HG02763 (cell line): ENCODE measurements around the gene SLFN12.
"Not testable (repeated sequence)": the region's sequence is repeated elsewhere in the genome, so short reads cannot be mapped to it uniquely, and the experiment has no call there.

ENCODE experiments used
- ATAC-seq: cut with Tn5 transposase; IDR thresholded peaks from one replicate; pipeline ENCODE4 v1.9.1; 2021; ENCODE audit warnings: mild to moderate bottlenecking, moderate library complexity; ENCODE audit not compliant: unreplicated experiment

The SLFN12 gene

DNA sequence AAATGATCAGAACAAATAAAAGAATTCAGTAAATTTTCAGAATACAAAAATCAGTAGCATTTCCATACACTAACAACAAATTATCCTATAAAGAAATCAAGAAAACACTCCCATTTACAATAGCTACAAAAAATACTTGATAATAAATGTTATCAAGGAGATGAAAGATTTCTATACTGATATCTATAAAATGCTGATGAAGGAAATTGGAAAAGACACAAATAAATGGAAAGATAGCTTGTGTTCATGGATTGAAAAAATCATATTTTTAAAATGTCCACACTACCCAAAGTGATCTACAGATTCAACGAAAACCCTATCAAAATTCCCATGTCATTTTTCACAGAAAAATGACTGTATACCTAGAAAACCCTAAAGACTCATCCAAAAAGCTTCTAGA lies 18.1 kb downstream of the SLFN12 start:
- ATAC-seq: no peak

DNA sequence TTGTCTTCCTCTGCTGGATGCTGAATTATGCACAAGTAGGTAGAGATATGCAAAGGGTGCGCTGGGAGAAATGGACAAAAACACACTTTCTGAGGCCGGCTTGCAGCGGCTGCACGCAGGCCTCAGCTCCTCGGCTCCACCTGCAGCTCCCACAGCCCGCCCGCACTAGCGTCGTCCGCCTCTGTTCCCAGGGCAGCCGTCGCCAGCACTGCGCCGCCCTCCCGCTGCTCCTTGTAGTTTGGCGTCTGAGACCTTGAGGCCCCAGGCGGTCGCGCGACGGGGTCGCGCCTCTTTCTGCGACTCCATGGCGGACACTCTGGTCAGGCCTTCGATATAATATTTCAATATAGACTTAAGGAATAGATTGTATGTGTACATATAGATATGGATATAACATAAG lies 24.8 kb downstream of the SLFN12 start:
- no peak for ATAC-seq

DNA sequence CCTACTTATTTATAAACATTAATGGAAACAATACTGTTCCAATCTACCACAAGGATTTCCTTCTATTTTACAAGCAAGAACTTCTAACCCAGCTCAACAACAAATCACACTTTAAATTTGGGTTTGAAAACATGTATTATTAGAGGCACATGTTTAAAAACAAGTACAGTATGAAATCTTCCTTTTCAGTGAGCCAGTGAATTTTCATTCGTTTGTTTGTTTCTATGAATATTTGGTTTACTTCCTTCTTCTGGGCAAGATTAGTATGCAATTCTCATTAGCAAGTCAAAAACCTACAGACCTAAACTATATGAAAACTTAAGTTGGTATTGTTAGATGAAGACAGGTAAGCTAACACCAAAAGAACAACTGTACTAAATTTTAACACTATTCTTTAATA lies 25.7 kb downstream of the SLFN12 start:
- no peak for ATAC-seq

DNA sequence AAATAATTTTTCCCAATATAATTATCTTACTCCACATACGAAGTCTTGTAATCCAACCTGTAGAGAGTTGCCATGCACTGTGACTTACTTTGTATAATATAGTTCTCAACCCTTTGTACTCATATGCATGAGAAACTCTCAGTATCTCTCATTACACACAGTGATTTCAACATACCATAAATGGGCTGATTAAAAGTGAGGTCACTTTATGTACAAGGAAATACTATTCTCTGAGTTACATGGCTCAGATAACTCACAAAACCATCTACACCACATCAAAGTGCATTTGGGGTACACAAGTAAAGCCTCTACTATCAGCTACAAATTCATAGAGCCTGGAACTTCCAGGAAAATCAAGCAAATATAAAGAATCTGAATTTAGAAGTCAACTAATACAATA lies 27.9 kb downstream of the SLFN12 start:
- no peak for ATAC-seq

DNA sequence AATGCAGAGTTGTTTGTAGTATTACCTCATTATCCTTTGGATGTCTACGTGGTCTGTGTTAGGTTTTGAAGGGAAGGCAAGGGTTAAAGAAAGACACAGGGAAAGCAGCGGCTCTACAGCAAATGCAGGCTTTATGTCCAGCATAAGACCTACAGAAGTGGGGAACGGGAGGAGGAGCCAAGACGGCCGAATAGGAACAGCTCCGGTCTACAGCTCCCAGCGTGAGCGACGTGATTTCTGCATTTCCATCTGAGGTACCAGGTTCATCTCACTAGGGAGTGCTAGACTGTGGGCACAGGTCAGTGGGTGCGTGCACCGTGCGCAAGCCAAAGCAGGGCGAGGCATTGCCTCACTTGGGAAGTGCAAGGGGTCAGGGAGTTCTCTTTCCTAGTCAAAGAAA lies 38.5 kb downstream of the SLFN12 start:
- ATAC-seq: not testable (repeated sequence)

DNA sequence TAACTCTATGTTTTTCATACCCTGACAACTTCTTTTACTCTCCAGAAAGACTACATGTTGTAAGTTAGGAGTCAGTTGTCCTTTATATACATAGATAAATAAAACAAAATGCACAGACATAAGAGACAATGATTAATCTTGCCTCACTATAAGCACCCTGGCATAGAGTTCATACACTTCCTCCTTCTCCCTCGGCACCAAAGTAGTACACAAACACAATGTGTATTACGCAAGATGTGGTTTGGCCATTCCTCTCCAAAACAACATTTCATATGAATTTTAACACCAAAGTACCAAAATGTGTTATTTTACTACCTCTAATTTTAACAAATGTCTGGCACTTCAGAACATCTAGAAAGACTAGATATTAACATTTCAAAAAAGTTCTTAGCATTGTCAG lies 41.6 kb downstream of the SLFN12 start:
- ATAC-seq: no peak

DNA sequence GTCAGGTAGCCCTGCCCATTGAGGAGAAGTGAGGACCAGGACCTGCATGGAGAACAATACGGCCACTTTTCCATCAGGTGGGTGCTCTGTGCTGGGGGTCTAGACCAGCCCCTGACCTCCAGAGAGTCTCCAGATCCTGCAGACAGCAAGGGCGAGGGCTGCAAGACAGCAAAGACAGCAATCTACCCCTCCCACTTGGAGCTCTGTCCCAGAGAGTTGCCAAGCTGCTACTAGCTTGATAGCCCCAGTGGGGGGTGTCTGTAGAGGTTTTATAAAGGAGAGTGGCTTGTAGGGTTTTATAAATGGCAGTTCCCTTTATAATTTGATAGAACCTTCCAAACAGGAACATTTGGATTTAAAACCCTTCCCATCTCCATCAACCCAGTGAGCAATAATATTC lies 42.1 kb downstream of the SLFN12 start:
- no peak for ATAC-seq

DNA sequence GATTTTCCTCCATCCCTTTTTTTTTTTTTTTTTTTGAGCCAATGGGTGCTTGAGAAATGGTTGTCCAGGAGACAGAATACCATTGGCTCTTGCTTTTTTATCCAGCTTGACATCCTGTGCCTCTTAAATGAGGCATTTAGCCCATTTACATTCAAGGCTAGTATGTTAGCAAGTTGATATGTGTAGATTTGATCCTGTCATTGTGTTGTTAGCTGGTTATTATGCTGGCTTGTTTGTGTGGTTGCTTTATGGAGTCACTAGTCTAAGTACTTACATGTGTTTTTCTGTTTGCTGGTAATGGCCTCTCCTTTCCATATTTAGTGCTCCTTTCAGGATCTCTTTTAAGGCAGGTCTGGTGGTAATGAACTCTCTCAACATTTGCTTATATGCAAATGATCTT lies 44.8 kb downstream of the SLFN12 start:
- no peak for ATAC-seq

DNA sequence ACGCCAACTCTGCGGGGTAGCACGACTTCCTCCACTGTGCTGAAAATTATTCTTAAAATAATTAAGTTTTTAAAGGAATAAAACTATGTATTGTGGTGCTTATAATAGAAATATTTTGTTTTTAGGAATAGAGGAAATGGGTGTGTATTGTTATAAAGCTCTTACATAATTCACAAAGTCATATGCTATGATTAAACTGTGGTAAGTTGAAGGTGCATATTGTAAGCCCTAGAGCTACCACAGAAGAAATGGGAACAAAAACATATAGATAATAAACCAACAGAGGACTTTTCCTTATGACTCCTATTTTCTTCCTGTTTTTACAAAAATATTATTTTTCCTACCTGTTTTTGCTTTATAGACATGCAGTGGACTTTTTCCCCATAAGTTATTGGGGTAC lies 54.6 kb downstream of the SLFN12 start:
- no peak for ATAC-seq

DNA sequence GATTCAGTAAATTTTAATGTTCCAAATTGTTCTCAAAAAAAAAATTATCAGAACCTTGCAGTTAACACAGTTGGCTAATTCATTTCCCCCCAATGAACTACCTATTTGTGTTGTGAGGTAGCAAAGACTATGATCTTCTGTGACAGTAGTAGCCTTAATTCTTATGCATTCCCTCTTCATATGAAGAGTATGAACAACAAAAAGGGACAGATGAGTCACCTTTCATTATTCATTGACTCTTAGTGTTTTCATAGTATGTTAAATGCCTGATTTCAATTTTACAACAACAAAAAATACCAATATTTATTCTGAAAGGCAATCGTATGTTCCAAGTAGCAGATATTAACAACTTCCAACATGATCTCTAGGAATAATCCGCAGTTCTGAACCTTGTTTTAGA lies 55.2 kb downstream of the SLFN12 start:
- no peak for ATAC-seq

DNA sequence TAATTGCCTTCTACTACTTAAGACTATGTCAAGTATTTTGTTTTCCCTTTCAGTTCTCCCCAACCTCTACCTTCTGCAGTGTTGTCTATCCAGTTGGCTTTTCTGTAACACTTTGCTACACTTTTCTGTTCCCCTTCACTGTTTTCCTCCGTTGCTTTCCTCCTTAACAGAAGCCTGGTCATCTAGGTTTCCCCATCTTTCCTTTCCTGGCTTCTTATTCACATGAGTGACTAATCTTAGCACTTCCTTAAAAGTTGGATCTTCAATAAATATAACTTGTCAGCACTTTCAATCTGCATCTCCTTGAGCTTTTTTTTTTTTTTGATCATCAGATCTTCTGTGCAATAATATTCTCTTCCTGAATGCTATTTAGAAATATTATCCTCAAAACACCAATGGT lies 56.1 kb downstream of the SLFN12 start:
- ATAC-seq: no peak

DNA sequence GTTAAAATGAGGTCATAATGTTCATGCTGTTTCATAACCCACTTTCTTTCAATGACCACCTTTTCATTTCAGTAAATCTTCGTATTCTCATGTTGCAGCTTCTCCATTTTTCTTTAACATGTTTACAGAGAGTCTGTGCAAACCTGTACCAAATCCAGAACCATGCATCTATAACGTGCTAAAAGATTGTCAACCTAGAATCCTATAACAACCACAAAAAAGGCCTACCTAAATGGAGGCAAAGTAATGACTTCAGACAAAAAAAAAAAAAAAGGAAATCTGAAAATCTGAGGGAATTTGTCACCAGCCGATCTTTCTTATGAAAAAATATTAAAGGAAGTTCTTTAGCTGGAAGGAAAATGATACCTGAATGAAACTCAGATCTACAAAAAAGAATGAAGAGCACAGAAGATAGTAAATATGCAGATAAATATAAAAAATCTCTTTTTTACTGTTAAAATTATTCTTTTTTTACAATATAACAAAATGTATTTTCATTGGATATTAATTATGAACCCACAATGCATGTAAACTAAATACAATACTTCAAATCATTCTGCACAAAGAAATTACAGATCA lies 57.4 kb downstream of the SLFN12 start:
- ATAC-seq: no peak

DNA sequence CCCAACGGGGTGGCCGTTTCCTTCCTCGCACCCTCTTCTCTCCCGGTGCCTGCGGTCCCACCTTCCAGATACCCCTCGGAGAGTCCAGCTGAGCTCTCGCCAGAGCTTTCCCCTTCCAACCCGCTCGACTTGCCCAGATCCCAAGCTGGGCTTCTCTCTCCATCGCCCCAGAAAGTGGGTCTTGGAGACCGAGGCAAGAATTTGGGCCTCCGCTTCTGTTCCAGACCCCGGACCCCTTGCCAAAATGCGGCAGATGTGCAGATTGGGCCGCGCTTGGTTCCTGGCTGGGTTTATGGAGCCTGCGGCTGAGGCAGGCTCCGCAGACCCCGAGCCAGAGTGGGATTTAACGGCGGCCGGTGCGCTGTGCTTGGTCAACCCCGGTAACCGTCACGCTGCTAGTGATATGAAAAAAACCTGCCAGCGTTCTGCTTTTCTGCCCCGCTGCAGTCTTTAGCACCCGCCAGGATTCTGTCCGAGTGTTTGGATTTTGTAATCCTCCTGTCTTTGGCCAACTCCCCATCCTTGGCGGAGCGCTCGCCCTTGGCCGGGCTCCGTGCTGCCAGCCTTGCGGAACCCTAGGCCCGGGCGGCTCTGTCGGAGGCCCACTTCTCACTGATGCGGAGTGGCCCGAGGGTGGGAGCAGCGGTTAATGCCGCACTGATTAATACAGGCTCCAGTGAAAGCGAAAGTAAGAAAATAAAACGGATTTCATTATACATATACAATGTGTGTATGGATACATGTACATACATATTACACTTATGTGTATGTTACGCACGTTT lies 58.1 kb downstream of the SLFN12 start:
- ATAC-seq: peak; percentile 17

DNA sequence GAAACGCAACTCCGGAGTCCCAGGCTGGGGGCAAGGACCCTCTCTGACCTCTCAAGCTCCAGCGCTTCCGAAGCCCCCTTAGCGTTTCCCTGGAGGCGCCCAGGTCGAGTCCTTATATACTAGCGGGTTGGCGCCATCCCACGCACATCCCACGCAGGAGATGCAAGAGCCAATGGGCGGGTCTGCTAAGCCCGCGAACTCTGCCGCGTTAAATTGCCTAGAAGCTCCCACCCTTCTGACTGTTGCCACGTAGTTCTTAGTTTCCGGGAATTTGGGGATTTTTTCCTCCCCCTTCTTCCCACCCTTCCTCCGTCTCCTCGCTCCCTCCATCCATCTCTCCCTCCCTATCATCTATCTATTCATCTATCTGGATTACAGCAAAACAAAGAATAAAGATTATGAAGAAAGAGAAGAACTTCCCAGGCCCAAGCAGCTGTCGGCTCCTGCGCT lies 58.7 kb downstream of the SLFN12 start, which contains the start of gene SLFN11:
SLFN11 (minus strand) TSS at position 88 of the 450 bp plus-strand sequence. CDS start 9,814 bp downstream, outside the sequence.
- peak; percentile 67 for ATAC-seq

DNA sequence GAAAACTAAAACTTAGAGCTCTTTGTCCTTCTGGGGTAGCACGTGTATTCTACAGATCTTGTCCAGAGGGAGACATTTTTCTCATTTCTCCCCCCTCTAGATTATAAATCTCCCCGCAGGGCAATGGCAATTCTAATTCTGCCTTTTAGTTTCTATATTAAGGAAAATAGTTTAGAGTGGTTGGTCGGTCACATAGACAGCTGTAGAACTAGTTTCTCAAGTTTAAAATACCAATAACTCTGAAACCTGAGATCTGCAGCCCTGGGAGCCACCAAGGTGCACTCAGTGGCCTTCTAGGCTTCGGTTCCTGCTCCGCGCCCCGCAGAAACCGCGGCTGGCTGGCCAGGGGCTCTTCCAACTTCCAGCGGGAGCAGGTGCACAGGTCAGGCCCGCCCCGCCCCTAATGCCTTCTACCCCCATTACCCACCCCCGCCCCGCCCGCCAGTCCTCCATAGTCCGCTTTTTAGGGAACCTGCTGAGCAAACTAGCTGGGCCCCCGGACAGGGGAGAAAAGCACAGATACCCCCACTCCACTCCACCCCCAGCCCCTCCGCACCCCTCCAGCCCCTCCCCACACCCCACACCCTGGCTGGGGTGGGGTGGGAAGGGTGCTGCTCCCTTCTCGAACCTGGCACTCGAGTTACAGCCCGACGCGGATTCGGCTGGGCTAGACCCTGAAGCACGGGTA lies 59.3 kb downstream of the SLFN12 start:
- peak; percentile 5 for ATAC-seq

DNA sequence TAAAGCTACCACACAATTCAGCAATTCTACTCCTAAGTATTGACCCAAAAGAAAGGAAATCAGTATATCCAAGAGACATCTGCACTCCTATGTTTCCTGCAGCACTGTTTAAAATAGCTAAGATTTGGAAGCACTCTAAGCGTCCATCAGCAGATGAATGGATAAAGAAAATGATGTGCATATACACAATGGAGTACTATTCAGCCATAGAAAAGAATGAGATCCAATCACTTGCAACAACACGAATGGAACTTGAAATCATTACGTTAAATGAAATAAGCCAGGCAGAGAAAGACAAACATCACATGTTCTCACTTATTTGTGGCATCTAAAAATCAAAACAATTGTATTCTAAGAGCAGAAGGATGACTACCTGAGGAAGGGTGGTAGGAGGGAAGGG lies 60.4 kb downstream of the SLFN12 start:
- no peak for ATAC-seq

DNA sequence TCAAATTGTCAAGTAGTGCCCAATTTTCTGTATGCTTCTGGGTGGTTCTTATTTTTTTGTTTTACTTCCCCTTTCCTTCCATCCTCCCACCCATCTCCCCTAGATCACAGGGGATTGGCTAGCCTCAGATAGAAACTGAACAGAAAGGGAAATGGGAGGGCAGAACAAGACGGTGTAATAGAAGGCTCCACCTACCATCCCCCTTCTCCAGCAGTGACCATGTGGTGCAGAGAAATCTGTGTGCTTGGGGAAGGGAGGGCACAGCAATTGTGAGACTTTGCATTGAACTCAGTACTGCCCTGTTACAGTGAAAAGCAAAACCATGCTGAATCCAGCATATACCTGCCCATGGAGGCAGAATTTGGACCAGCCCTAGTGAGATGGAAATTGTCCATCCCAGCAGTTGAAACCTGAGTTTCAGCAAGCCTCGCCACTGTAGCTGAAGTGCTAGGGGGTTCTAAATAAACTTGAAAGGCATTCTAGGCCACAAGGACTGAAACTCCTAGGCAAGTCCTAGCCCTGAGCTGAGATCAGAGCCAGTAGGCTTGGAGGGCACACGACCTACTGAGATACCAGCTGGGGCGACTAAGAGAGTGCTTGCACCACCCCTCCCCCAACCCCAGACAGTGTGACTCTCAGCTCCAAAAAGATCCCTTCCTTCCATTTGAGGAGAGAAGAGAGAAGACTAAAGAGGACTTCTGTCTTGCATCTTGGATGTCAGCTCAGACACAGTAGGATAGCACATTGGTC lies 64.0 kb downstream of the SLFN12 start:
- ATAC-seq: peak; percentile 92

DNA sequence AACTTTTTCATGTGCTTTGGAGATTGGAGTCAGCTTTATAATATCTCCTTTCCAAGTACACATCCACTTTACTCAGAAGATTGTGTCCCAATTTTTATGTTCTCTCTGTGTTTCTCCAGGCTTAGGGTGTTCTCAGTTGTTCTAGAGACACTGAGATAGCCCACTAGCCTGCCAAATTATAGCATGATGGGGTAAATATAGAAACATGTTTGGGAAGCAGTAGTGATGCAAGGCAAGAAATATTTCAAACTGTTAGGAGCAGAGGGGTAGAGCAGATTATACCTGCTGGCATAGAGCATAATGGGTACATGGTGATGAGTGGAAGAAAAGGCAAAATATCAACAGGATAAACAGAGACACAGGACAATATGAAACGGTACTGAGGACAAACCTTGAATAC lies 71.3 kb downstream of the SLFN12 start:
- no peak for ATAC-seq
